ENCODE measurements around the gene PKLR. TPM values are rescaled to one million over a fixed set of nuclear protein-coding genes. Genes with fewer than 3 reads are reported as not detected.

PKLR gene
- total and polyA plus RNA-seq, 9 donors: 0.41 TPM; not detected in 8

GRCh38 chr1:155282488-155283091 is 18.6 kb downstream of the PKLR start:
- 91 to 96% (median 95%) methylated on average over 29 of the region's 29 CpGs for WGBS, 3 donors
- intact Hi-C loops (cut with DNase I): loop anchor here in 1 of 4 donors (5.0 kb wide), 1 partner anchor 35 kb away; no protein-coding TSS in a partner anchor
- H3K36me3 ChIP-seq: no peaks in the 10 kb centered on the region
- H3K4me3 ChIP-seq: no peak overlapping the region
- H3K27me3 ChIP-seq: no peaks in the 10 kb centered on the region
- no peak overlapping the region for H3K27ac ChIP-seq
- no peak for DNase-seq
- H3K9me3 ChIP-seq: no peaks in the 10 kb centered on the region
- peaks cover 4% of the 10 kb centered on the region for H3K4me1 ChIP-seq (ENCODE audit: insufficient read depth)
- no peak for TF ChIP-seq POLR2A (IDR thresholded peaks at IDR 0.05)
- TF ChIP-seq, protein P1, sequence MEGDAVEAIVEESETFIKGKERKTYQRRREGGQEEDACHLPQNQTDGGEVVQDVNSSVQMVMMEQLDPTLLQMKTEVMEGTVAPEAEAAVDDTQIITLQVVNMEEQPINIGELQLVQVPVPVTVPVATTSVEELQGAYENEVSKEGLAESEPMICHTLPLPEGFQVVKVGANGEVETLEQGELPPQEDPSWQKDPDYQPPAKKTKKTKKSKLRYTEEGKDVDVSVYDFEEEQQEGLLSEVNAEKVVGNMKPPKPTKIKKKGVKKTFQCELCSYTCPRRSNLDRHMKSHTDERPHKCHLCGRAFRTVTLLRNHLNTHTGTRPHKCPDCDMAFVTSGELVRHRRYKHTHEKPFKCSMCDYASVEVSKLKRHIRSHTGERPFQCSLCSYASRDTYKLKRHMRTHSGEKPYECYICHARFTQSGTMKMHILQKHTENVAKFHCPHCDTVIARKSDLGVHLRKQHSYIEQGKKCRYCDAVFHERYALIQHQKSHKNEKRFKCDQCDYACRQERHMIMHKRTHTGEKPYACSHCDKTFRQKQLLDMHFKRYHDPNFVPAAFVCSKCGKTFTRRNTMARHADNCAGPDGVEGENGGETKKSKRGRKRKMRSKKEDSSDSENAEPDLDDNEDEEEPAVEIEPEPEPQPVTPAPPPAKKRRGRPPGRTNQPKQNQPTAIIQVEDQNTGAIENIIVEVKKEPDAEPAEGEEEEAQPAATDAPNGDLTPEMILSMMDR (IDR thresholded peaks at IDR 0.05): no peak
- no peak for TF ChIP-seq EP300 (IDR thresholded peaks at IDR 0.05)

DNA sequence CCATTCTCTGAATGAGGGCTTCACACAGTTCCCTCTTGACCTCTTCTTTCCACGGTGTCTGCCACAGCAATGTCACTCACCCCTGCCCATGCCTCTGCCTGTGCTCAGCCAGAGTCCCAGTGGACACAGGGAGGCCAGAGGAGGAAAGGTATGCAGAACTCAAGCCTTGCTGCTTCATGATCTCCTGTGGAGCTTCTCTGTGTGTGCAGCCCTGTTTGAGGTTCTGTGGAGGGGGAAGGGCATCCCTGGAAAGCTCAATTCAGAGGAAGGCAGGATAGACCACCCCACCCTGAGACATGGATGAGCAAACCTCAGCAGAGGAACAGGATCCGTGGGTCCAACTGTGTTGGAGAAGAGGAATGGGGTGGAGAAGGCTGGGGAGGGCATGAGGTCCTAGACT is 22.0 kb downstream of the PKLR start:
- Histone ChIP-seq H3K4me3 (no peak overlapping the region), H3K9me3 (no peaks in the 10 kb centered on the region), H3K36me3 (no peaks in the 10 kb centered on the region), H3K27me3 (no peaks in the 10 kb centered on the region), H3K4me1 (ENCODE audit: insufficient read depth) (peaks cover 5% of the 10 kb centered on the region), H3K27ac (no peak overlapping the region)
- intact Hi-C loops (cut with DNase I): loop anchor here in 3 of 4 donors (5.0 kb wide), 1 partner anchor 43 kb away; the partner anchor contains the start of gene RUSC1 (in 3 of the 3)
- no peak for DNase-seq
- no peak for TF ChIP-seq POLR2A (IDR thresholded peaks at IDR 0.05)
- no peak for TF ChIP-seq EP300 (IDR thresholded peaks at IDR 0.05)
- TF ChIP-seq, protein P1 (IDR thresholded peaks at IDR 0.05): no peak
- WGBS, 3 donors: 66 to 82% (median 78%) methylated on average over 2 of the region's 2 CpGs

DNA sequence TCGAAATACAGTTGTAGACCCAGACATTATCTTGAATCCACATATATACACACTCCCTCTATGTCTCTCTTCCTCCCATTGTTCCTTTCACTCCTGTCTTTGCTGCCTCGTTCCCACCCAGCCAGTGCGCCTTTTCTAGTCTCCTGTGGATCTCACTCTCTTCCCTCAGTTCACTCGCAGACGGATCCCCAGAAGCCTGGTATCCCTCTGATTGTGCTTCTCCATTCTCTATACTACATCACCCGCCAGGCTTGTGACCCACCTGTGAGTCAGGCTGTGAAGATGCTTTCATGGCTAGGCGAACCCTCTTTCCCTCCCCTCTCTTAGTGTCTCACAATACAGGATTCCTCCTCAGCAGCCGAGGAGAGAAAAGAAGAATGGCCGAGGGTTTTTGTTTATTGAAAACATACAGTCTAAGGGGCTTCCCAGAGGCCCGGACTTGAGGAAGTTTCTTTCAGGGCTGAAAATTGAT is 22.5 kb downstream of the PKLR start:
- Histone ChIP-seq H3K4me1 (ENCODE audit: insufficient read depth) (peaks cover 5% of the 10 kb centered on the region), H3K4me3 (no peak overlapping the region), H3K27me3 (no peaks in the 10 kb centered on the region), H3K9me3 (no peaks in the 10 kb centered on the region), H3K27ac (no peak overlapping the region), H3K36me3 (no peaks in the 10 kb centered on the region)
- TF ChIP-seq POLR2A (IDR thresholded peaks at IDR 0.05) (no peak), EP300 (IDR thresholded peaks at IDR 0.05) (no peak)
- TF ChIP-seq, protein P1 (IDR thresholded peaks at IDR 0.05): no peak
- DNase-seq: no peak
- intact Hi-C loops (cut with DNase I): loop anchor here in 3 of 4 donors (5.0 kb wide), 1 partner anchor 44 kb away; the partner anchor contains the start of gene RUSC1 (in 3 of the 3)
- 43 to 55% (median 53%) methylated on average over 10 of the region's 10 CpGs for WGBS, 3 donors

- Histone ChIP-seq H3K36me3 (no peaks in the 10 kb centered on the region), H3K4me1 (ENCODE audit: insufficient read depth) (peaks cover 5% of the 10 kb centered on the region), H3K27me3 (no peaks in the 10 kb centered on the region), H3K9me3 (no peaks in the 10 kb centered on the region), H3K27ac (peak overlapping the region in 1 of 2 donors; percentile 56), H3K4me3 (peak overlapping the region; percentile 71)
- intact Hi-C loops (cut with DNase I): loop anchor here in 3 of 4 donors (5.0 kb wide), 1 partner anchor 44 kb away; the partner anchor contains the start of gene RUSC1 (in 3 of the 3)
- WGBS, 3 donors: 1 to 2% (median 1%) methylated on average over 21 to 29 of the region's 29 CpGs
- TF ChIP-seq, protein P1 (IDR thresholded peaks at IDR 0.05): no peak
- TF ChIP-seq POLR2A (IDR thresholded peaks at IDR 0.05) (no peak), EP300 (IDR thresholded peaks at IDR 0.05) (no peak)
- DNase-seq: peak; percentile 54 to 77 (median 71)
Measured at GRCh38 chr1:155277902-155278688, 23.1 kb downstream of the PKLR start.
